MM.1S (cell line): ENCODE results near the gene KCNJ15.

Source experiments
- EZH2 ChIP-seq: fragments of 300-600 bp; sonication (generic); optimal IDR thresholded peaks from 2 replicates; pipeline ENCODE3; 2017; ENCODE audit warnings: low read depth, mild to moderate bottlenecking, antibody characterized with exemption, low read length, mixed read lengths
- TF ChIP-seq, protein P1 (sequence below): fragments of 300-600 bp; sonication (generic); IDR thresholded peaks from 2 replicates; pipeline ENCODE4 v1.5.1; 2016; ENCODE audit warnings: antibody characterized with exemption, low read length, mixed read lengths

DNA sequence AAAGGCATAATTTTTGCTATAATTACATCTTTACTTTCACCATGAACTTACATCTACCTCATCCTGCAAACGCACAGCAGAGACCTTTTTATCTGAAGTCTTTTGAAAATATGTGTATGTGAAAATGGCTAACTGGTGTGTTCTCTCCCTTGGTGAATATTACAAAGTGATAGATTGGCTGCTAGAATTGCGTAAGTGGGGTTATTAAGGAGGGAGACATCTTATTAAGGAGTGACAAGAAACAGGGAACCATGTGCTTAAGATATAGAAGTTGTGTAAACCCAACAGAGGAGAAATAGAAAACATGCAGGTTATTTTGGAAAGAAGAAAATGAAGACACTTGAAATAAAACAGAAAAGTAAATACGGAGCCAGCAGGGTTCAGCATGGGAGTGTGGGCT, 7.8 kb downstream of the KCNJ15 start:
- TF ChIP-seq EZH2 = no peak
- TF ChIP-seq, protein P1, sequence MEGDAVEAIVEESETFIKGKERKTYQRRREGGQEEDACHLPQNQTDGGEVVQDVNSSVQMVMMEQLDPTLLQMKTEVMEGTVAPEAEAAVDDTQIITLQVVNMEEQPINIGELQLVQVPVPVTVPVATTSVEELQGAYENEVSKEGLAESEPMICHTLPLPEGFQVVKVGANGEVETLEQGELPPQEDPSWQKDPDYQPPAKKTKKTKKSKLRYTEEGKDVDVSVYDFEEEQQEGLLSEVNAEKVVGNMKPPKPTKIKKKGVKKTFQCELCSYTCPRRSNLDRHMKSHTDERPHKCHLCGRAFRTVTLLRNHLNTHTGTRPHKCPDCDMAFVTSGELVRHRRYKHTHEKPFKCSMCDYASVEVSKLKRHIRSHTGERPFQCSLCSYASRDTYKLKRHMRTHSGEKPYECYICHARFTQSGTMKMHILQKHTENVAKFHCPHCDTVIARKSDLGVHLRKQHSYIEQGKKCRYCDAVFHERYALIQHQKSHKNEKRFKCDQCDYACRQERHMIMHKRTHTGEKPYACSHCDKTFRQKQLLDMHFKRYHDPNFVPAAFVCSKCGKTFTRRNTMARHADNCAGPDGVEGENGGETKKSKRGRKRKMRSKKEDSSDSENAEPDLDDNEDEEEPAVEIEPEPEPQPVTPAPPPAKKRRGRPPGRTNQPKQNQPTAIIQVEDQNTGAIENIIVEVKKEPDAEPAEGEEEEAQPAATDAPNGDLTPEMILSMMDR = no peak
